GM10248 (cell line): ENCODE data around the gene EYA2.

ENCODE experiments used
- CTCF ChIA-PET: fragments of 300-600 bp; sonication (Branson Sonifier 250); formaldehyde crosslinking; extraction: SDS; loops from one replicate; lab custom pipeline; 2021; ENCODE audit warnings: antibody characterized with exemption; lab: Yijun Ruan, JAX
- POLR2A ChIA-PET: fragments of 350-650 bp; sonication (Branson Sonifier 250); formaldehyde crosslinking; extraction: SDS; loops from one replicate; lab custom pipeline; 2020; ENCODE audit warnings: antibody characterized with exemption; lab: Yijun Ruan, JAX
- DNase-seq: peaks from one replicate; pipeline ENCODE4 v3.0.0; 2012; ENCODE audit errors: extremely low spot score
- CTCF ChIP-seq: IDR thresholded peaks from 2 replicates; pipeline ENCODE4 v1.5.1; 2012; ENCODE audit warnings: mild to moderate bottlenecking, low read depth; ENCODE audit errors: extremely low read depth, missing control alignments, control extremely low read depth

The EYA2 gene

GRCh38 chr20:46994341-46994740, 99.7 kb downstream of the EYA2 start:
- POLR2A ChIA-PET = no interaction called here
- peak; percentile 63 for DNase-seq
- TF ChIP-seq CTCF = no peak
- CTCF ChIA-PET = no interaction called here

- no peak for TF ChIP-seq CTCF
- no peak for DNase-seq
- ChIA-PET CTCF (no interaction called here), POLR2A (no interaction called here)
These were observed 101.0 kb downstream of the EYA2 start for GRCh38 chr20:46995561-46996142.

GRCh38 chr20:46997187-46997586, 102.5 kb downstream of the EYA2 start:
- CTCF ChIA-PET = no interaction called here
- no peak for DNase-seq
- TF ChIP-seq CTCF = no peak
- POLR2A ChIA-PET = no interaction called here

- CTCF ChIA-PET = no interaction called here
- no peak for TF ChIP-seq CTCF
- no peak for DNase-seq
- POLR2A ChIA-PET = no interaction called here
These were observed 104.0 kb downstream of the EYA2 start for GRCh38 chr20:46998477-46999240.

GRCh38 chr20:46999801-47000465, 105.3 kb downstream of the EYA2 start:
- no peak for TF ChIP-seq CTCF
- CTCF ChIA-PET = no interaction called here
- no peak for DNase-seq
- POLR2A ChIA-PET = no interaction called here

GRCh38 chr20:47003223-47003622, 108.6 kb downstream of the EYA2 start:
- no peak for TF ChIP-seq CTCF
- POLR2A ChIA-PET = no interaction called here
- CTCF ChIA-PET = no interaction called here
- DNase-seq = no peak
